AG08395 (cell line): ENCODE results near the gene PLAAT3.
"Not testable (repeated sequence)": the region's sequence is repeated elsewhere in the genome, so short reads cannot be mapped to it uniquely, and the experiment has no call there.

Experiments used
- DNase-seq: peaks from one replicate; pipeline ENCODE4 v3.0.0; 2012; ENCODE audit warnings: mixed read lengths, low spot score

The PLAAT3 gene

DNA sequence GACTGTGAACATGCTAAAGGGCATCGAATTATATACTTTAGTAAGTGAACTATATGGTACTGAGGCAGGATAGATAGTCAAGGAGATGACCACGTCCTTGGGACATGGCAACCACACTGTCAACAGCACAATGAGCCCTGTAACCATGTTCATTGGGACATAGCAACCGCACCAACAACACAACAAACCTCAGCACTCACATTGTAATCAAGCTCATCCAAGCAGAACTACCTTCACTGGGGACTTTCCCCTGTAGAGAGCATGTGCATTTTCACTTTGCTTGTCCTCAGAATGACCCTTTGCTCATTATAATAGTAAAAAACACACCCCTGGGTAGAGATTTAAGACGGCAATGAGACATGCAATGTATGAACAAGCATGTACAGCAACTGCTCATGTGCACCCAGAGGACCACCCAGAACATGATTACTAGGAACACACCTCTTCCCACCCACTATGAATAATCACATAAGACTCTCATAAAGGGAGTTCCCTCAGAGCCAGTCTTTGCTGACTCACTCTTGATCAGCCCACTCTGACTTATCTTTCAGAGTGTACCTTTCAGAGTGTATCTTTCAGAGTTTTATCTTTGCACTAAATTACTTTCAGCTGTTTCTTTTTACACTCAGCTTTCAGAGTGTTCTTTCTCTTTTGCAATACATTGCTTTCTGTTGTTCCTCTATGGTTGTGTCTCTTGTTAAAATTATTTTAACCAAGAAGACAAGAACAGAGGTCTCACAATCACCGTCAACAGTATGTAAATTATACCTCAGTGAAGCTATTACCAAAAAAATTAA is 47.0 kb downstream of the PLAAT3 start:
- DNase-seq, result peak; percentile 65

DNA sequence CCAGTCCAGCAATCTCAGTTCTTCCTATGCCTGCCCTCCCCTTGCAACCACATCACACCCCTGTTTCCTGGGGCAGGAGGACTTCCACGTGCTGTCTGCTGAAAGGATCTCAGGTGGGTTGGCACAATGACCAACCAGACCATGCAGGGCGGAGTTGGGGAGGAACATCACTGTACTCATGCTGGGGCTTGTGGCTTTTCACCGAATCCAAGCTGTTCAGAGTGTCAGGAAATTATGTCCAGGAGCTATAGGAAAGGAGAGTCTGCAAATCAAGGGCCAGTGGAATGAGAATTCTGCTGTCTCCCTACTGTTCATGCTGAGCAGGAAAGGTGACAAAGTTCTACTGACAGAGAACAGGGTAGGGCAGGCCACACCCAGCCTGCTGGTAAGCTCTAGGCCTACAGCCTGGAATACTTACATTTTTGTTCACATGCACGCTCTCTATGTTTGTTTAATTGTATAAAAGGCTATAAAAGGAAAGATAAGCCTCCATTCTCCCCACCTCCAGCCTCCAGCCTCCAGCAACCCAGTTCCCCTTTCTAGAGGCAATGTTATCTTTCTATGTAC is 49.4 kb downstream of the PLAAT3 start:
- no peak for DNase-seq

DNA sequence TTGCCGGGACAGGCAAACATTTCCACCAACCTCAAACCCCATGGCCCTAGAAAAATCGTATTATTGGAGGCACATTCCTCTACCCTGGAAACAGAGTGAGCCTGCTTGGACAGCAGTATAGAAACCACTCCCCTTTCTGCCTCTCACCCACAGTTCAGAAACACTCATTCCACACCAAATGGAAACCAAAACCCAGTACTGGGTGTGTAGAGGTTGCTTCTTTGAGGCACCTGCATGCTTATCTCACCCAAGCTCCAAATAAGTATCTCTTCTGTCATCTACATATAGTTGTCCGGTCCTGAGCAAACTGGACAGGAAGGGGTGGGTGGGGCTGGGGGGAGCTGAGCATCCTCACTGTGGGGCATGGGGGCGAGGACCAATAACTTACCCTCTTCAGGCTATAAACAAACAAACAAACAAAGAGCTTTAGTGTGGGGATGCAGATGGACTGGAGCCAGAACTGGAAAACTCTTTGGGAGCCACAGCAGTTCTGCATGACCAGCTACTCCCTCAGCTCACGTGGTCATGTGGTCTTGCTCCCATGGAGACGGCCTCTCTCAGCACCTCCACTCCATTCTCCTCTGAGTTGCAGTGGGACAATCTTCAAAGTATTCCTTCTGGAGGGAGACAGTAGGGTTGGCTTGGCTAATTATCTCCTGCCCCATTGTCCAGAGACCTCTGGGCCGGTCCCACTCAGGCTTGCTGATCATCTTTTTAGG is 50.0 kb downstream of the PLAAT3 start:
- no peak for DNase-seq

DNA sequence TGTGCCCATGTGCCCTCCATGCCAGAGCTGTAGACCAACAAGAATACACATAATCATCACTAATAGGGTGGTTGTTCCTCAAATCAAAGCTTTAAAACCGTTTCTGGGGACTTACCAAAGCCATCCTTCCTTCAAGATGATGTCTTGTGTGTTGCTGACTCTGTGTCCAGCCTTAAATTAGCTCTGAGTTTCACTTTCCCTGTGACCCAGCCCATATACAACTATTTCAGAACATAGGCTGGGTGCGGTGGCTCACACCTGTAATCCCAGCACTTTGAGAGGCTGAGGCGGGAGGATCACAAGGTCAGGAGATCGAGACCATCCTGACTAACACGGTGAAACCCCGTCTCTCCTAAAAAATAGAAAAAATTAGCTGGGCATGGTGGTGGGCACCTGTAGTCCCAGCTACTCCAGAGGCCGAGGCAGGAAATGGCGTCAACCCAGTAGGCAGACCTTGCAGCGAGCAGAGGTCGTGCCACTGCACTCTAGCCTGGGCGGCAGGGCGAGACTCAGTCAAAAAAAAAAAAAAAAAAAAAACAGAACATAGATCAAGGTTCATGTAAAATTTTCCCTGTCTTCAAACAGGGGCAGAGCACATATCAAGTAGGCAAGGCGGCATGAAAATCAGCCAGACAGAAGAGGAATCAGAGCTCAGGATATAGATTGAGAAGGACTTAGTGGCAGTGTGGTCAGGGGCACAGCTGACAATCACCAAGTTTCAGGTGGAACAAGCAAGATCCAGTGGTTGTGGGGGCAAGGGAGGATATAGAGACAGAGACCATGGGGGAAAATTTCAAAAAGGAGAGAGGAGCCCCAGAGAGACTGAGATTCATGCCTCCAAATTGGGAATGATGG is 50.8 kb downstream of the PLAAT3 start, which contains the start of gene PLAAT2:
TSS of gene PLAAT2 (minus strand) at position 179 of the 855 bp plus-strand sequence. CDS start at position 124, 55 bp downstream.
- no peak for DNase-seq

DNA sequence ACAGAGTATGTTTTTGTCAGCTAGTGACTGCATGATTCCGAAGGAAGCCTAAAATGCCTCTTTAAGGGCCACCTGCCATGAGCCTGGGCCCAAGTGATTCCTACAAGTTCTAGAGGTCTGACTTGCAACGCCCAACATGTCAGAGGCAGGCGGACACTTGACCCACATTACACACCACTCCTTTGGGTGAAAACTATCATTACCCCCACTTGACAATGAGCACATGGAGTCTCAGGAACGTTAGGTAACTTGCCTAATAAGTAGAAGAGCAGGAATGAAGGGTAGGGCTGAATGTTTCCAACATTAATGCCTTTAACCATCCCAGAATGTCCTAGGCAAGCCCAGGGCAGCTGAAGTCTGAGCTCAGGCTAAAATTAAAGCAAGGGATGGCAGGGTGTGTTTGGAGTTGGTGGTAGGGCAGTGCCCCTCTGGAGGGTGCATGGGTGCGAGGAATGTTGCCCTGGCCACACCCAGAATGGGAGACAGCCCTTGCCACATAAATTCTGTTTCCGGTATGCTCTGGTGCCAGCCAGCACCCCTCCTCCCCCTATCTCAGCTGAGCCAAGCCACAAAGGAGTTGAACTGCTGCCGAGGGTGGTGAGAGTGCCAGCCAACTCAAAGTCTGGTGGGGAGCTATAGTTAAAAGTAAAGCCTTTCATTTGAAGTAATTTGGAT is 53.6 kb downstream of the PLAAT3 start:
- no peak for DNase-seq

DNA sequence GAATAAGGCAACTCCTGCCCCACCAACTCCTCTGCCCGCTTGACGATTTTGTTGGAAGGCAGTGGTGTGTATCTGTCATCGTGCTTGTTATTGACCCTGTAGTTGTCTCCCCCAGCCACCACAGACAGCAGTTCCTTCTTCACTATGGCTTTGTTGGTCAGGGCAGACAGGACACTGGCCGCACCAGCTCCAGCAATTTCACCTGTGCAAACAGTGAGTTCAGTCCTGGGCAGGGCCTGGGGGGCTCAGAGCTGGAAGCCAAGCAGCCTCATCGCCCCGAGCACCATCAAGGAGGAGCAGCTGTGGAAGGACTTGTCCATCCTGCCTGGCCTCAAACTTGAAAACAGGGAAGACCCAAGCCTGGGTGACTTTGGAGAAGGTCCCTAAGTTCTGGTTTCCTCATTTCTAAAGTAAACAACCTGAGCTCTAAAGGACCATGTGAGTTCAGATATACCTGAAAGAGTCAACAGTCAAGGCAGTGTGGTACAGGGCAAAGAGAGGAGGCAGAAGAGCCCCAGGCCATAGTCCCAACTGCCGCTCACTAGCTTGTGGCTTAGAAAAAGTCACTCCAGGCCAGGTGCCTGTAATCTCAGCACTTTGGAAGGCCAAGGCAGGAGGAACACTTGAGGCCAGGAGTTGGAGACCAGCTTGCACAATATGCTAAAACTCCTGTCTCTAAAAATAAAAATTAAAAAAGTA is 55.6 kb downstream of the PLAAT3 start:
- DNase-seq, result no peak

DNA sequence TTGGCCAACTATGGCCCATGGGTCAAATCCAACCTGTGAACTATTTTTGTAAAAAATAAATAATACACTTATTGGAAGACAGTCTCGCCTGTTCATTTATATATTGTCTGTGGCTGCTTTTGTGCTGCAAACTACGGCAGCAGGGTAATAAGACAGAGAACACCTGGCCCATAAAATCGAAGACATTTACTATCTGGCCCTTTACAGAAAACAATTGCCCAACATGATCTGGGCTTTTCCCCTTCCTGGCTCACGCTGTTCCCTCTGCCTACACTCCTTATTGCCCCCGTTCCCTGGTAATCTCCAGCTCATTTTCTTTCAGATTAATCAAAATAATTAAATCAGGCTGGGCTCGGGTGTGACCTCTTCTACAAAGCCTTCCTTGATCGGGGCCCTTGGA is 56.7 kb downstream of the PLAAT3 start:
- DNase-seq, result no peak

DNA sequence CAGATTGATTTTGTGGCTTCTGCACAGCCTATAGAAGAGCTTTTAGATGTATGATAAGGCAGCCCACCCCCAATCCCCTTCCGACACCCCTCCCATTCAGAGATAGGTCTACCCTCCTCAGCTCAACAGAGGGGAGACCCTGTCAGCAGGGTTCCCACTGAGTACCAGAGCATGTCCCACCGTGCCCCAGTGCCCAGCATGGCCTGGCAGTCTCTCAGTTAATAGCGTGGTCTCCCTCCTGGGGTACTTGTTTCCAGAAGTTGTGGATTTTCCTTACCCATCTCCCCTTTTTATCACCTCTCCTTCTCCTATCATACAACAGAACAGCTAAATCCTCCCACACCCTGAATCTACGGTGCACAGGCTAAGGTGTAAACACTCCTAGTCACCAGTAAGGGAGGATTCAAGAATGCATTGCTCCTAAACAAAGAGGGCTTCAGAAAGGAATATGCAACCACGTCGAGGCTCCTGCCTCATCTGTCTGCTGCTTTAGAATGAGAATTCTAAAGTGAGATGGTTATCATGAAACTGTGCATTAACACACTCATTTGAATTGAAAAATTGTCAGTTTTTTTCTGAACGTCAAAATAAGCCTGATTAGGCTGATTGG is 57.7 kb downstream of the PLAAT3 start:
- no peak for DNase-seq

DNA sequence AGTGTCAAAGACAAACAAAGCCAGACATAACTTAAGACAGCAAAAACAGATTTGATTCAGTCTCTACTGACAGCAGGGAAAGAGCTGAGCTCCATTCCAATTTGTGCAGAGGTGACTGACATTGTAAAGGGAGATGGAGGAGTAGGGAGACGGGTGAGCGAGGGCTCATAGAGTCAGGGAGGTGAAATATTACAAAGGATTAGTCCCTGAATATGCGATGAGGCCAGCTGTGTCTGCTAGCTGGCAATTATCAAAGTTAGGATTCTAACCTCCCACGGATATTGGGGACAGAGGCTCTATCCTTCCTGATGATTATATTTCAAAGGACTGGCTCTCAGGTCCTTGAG is 59.4 kb downstream of the PLAAT3 start:
- DNase-seq, result no peak

DNA sequence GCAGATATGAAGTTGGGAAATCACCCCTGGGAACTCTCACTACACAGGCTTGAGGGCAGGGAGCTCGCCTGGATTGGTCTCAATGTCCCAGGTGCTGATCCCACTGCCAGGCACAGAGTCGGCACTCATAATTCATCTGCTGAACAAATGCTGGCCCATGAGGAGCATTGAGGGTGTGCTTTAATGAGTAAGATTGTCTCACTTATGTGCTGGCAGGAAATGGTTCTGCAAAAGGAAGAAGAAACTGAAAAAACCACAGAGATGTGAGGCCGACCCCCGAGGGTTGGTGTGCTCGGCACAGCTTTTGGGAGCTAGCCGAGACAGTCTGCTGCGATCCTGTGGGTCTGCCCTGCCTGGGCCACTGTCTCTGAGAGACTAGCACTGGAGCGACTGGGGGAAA is 60.5 kb downstream of the PLAAT3 start:
- no peak for DNase-seq

DNA sequence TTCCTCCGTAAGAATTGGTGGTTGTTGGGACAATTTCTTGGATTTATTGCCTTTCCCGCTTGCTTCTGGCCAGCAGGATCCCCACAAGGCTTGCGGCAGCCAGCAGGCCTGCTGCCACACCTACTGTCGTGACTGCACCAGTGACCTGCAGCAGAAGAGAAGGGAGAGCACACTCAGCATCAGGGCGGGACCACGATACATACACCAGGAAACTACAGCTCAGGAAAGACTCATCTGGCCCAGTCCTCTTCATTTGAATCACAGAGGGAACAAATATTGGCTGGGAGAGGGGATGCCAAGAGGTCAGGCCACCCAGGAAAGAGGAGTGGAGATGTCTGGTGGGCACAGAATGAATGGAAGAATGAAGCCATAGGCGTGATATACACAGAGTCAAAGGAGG is 61.3 kb downstream of the PLAAT3 start:
- no peak for DNase-seq

DNA sequence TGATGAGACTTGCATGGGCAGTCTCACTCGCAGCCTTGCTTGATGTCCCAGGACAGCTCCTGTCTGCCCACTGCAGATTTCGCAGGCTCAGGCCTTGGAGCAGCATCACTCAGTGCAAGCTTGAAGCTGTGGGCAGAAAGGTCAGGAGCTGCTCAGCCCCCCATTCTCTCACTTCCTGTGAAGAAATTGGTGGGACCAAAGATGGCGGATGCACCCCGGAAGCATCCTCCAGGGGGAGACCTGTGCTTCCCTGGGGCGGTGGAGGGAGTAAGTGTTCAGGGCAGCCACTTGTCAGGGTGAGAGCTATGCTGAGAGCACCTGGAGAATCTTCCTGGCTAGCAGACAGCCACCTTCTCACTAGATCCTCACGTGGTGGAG is 62.4 kb downstream of the PLAAT3 start:
- DNase-seq, result no peak

DNA sequence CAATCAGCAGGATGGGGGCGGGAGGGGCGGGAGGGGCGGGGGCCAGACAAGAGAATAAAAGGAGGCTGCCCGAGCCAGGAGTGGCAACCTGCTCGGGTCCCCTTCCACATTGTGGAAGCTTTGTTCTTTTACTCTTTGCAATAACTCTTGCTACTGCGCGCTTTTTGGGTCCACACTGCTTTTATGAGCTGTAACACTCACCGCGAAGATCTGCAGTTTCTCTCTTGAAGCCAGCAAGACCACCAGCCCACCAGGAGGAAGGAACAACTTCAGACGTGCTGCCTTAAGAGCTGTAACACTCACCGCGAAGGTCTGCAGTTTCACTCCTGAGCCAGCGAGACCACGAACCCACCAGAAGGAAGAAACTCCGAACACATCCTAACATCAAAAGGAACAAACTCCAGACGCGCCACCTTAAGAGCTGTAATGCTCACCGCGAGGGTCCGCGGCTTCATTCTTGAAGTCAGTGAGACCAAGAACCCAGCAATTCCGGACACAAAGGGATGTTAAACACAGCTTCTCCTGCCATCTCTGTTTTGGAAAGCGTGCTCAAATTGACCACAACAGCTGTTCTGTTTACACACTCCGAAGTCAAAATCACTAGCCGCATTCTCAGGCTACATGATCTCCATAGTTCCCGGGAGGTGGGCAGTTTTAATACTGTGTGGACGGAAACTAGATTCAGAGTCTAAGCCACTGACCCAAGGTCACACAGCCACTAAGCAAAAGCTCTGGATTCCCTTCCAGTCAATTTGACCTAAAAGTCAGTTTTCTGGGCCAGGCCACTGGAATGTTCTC is 62.9 kb downstream of the PLAAT3 start:
- no peak for DNase-seq

DNA sequence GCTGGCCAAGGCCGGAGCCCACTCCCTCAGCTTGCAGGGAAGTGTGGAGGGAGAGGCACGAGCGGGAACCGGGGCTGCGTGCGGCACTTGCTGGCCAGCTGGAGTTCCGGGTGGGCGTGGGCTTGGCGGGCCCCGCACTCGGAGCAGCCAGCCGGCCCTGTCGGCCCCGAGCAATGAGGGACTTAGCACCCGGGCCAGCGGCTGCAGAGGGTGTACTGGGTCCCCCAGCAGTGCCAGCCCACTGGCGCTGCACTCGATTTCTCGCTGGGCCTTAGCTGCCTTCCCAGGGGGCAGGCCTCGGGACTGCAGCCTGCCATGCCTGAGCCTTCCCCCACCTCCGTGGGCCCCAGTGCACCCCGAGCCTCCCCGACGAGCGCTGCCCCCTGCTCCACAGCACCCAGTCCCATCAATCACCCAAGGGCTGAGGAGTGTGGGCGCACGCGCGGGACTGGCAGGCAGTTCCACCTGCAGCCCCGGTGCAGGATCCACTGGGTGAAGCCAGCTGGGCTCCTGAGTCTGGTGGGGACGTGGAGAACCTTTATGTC is 64.0 kb downstream of the PLAAT3 start:
- DNase-seq, result not testable (repeated sequence)

DNA sequence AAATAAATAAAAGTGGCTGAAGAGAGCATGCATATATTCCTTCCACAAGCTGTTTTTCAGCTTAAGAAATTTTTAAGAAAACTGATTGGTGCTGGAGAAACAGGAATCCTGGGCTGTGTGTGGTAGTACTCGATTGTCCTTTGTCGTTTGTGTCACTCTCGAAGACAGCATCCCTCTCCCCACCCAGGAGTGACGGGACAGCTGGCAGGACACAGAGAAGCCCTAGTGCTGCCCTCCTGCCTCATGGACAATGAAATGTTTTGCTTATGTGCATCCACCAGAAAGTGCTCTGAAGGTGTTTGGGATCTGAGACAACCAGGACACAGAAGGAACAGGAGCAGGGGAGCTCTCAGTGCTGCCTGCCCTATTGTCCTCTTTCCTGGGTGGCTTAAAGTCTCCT is 64.8 kb downstream of the PLAAT3 start:
- no peak for DNase-seq

DNA sequence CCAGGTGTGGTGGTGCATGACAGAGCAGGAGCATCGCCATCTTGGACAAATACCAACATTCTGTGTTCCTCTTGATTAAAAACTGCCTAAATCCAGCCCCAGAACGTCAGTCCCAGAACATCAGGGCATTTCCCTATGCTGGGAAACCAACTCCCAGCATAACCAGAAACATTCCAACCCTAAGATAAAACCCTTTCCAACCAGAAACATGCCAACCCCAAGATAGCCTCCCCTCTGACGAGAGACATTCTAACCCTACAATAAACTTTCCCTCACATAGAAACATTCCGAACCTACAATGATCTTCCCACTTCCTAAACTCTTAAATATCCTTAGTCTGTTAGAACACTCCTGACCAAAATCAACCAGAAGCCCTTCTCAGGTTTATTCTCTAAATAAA is 66.1 kb downstream of the PLAAT3 start:
- DNase-seq, result no peak

DNA sequence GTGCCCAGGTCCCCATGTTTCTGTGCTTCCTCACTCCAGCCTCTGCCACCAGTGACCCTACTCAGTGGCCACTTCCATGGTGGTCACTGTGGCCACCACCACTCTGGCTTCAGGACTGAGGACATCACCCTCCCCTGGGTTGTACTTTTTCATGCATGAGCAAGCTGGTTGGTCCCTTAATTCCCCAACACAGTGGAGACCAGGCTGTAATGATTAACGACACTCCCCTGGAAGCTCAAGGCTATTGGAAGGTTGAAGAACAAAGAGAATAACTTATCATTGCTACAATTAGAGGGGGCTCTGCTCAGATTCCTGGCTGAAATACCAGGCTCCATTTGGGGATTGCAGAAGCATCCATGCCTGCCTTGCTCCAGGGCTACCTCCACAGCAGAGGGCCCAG is 67.2 kb downstream of the PLAAT3 start:
- no peak for DNase-seq

DNA sequence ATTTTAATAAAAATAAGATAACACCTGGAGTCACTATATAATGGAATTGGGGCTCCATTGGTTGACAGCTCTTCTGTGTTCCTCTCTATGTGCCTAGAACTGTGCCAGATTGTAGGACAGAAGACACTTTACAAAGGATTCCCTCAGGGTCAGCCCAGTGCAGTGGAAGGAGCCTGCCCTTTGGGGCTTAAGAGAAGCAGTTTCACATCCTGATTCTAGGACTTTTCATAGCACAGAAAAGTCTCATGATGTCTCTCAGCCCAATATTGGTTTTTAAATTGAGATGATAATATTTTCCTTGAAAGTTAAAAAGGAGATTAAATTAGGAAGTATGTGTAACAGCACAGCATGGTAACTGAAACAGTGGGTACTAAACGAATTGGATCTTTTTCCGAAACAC is 70.5 kb downstream of the PLAAT3 start:
- DNase-seq, result no peak

DNA sequence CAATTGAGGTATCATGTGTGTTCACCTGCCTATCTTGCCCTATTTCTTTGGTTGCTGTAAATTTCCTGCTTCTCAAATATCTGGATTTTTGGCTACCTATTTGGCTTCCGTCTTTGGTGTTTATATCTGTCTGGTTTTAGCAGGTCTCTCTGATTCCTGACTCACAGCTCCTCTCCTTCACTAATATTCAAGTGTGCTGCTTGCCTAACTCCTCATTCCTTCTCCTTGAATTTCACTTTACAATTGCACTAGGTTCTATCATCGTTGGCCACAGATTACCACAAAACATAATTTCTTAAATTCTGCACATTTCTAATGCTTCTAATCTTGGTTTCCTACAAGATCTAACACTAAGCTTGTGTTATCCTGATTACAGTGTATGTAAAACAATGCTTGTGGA is 71.7 kb downstream of the PLAAT3 start:
- not testable (repeated sequence) for DNase-seq
